Uterus (tissue), 2 donors: Measurements from ENCODE around the gene SCNN1B.

Experiments used
- CTCF ChIP-seq, 4 experiments: fragments of 200-600 bp in 2 of 4; fragments of 450-650 bp in 2 of 4; sonication (generic) in 2 of 4; IDR thresholded peaks; one replicate each; pipeline ENCODE4 v1.5.1; 2016 to 2019; ENCODE audit warnings: antibody characterized with exemption in 4 of 4, mild to moderate bottlenecking in 2 of 4, moderate library complexity in 1 of 4
- POLR2A ChIP-seq, 2 donors: fragments of 450-650 bp; IDR thresholded peaks; one replicate each; pipeline ENCODE4 v1.6.1; 2016; ENCODE audit warnings: antibody characterized with exemption in 2 of 2, mild to moderate bottlenecking in 1 of 2, moderate library complexity in 1 of 2

- TF ChIP-seq CTCF (IDR thresholded peaks at IDR 0.05) = no peak
- TF ChIP-seq POLR2A (IDR thresholded peaks at IDR 0.05) = no peak
Measured at GRCh38 chr16:23407436-23408127, 105.5 kb downstream of the SCNN1B start.
